DND-41 (cell line): ENCODE data around the gene RHEBL1.

Experiments used
- CTCF ChIP-seq: IDR thresholded peaks from 2 replicates; pipeline ENCODE4 v1.5.1; 2012; ENCODE audit warnings: borderline replicate concordance, low read length, moderate library complexity, mild to moderate bottlenecking; ENCODE audit not compliant: poor library complexity, severe bottlenecking; ENCODE audit errors: extremely low read depth
- EZH2 ChIP-seq: IDR thresholded peaks from 3 replicates; pipeline ENCODE4 v1.6.1; 2012; ENCODE audit warnings: borderline replicate concordance, low read depth, mild to moderate bottlenecking, moderate library complexity, low read length, inconsistent platforms; ENCODE audit not compliant: severe bottlenecking

GRCh38 chr12:49097381-49097780 is 27.6 kb upstream of the RHEBL1 start:
- no peak for TF ChIP-seq CTCF
- TF ChIP-seq EZH2: no peak
